ENCODE data around the gene LSM8. TPM values are rescaled to one million over a fixed set of nuclear protein-coding genes. Genes with fewer than 3 reads are reported as not detected.
"Not testable (repeated sequence)": the region's sequence is repeated elsewhere in the genome, so short reads cannot be mapped to it uniquely, and the experiment has no call there.

Gene LSM8
- total and polyA plus RNA-seq, 8 donors, result 7.9 to 24.6 (median 10.4) TPM

- ATAC-seq (peak in 3 of 4 donors; percentile 48 to 62 (median 53)), FAIRE-seq (no peak), DNase-seq (no peak)
- H3K27ac ChIP-seq, result no peak overlapping the region
- H3K4me3 ChIP-seq, result no peak overlapping the region
- TF ChIP-seq CTCF (IDR thresholded peaks at IDR 0.05), result no peak
- H3K9me3 ChIP-seq, result no peaks in the 10 kb centered on the region
- H3K4me1 ChIP-seq, result peaks cover 8 to 16% (median 11%) of the 10 kb centered on the region in 3 donors
- 41 to 50% methylated on average over 1 of the region's 1 CpG for WGBS, 2 donors
- H3K27me3 ChIP-seq, result no peaks in the 10 kb centered on the region
- no peaks in the 10 kb centered on the region for H3K36me3 ChIP-seq
- intact Hi-C loops (cut with DNase I), result no loop called here
Observed at GRCh38 chr7:118233799-118234198, 49.8 kb downstream of the LSM8 start.

GRCh38 chr7:118239014-118239413 lies 55.0 kb downstream of the LSM8 start:
- Histone ChIP-seq H3K27me3 (no peaks in the 10 kb centered on the region), H3K36me3 (no peaks in the 10 kb centered on the region), H3K9me3 (no peaks in the 10 kb centered on the region), H3K4me1 (peaks cover 4 to 10% (median 7%) of the 10 kb centered on the region in 3 donors), H3K27ac (no peak overlapping the region), H3K4me3 (no peak overlapping the region)
- DNase-seq, result peak in 1 of 6 donors; percentile 32
- ATAC-seq, result no peak
- FAIRE-seq, result no peak
- 87 to 93% methylated on average over 3 of the region's 3 CpGs for WGBS, 2 donors
- TF ChIP-seq CTCF (IDR thresholded peaks at IDR 0.05), result no peak
- intact Hi-C loops (cut with DNase I), result no loop called here

- H3K4me3 ChIP-seq; H3K27ac ChIP-seq; H3K27me3 ChIP-seq; H3K4me1 ChIP-seq; H3K36me3 ChIP-seq; H3K9me3 ChIP-seq; FAIRE-seq; ATAC-seq; DNase-seq; intact Hi-C loops (cut with DNase I): not testable (repeated sequence)
- 88 to 94% methylated on average over 2 of the region's 2 CpGs for WGBS, 2 donors
Observed at GRCh38 chr7:118240320-118240719, 56.4 kb downstream of the LSM8 start.

Other genes with a start within 250 kb of the LSM8 start
- under 1 TPM; 0.28 to 0.94 (median 0.63) TPM for gene ANKRD7, start 40.5 kb downstream of the LSM8 start, total RNA-seq
- gene ANKRD7, start 40.5 kb downstream of the LSM8 start, polyA plus RNA-seq, result 1 to 10 TPM in 1 of 2 donors, under 1 TPM in 1; 0.42 to 1.2 TPM

Measured in pancreas (tissue), 10 donors.